Ovary (tissue), 3 donors: ENCODE measurements around the gene UPK3BL1.
"Not testable (repeated sequence)": the region's sequence is repeated elsewhere in the genome, so short reads cannot be mapped to it uniquely, and the experiment has no call there.

Source experiments
- POLR2A ChIP-seq: fragments of 450-650 bp; IDR thresholded peaks from one replicate; pipeline ENCODE4 v1.6.1; 2017; ENCODE audit warnings: antibody characterized with exemption, mild to moderate bottlenecking, moderate library complexity
- TF ChIP-seq, protein P1 (sequence below), 3 donors: fragments of 450-650 bp in 2 of 3; fragments of 200-600 bp in 1 of 3; IDR thresholded peaks; one replicate each; pipeline versions ENCODE4 v1.5.1 to v1.8.0; 2016 to 2022; ENCODE audit warnings: antibody characterized with exemption in 3 of 3, mild to moderate bottlenecking in 1 of 3
- donor health status: DM: no; HTN: no; CAD: no.

DNA sequence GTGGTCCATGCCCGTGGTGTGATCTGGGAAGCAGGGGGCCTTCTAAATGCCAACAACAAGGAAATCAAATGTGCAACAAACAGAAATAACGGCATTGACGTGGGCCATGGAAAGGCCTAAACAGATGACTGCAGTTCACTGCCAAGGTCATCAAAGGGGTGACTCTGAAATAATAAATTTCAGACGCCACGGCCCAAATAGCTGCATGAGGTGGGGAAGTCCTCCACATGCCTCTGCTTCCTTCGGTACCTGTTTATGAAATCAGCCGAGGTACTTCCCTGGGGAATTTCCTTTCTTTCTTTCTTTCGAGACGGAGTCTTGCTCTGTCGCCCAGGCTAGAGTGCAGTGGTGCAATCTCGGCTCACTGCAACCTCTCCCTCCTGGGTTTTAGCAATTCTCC is 22.2 kb upstream of the UPK3BL1 start:
- TF ChIP-seq, protein P1, sequence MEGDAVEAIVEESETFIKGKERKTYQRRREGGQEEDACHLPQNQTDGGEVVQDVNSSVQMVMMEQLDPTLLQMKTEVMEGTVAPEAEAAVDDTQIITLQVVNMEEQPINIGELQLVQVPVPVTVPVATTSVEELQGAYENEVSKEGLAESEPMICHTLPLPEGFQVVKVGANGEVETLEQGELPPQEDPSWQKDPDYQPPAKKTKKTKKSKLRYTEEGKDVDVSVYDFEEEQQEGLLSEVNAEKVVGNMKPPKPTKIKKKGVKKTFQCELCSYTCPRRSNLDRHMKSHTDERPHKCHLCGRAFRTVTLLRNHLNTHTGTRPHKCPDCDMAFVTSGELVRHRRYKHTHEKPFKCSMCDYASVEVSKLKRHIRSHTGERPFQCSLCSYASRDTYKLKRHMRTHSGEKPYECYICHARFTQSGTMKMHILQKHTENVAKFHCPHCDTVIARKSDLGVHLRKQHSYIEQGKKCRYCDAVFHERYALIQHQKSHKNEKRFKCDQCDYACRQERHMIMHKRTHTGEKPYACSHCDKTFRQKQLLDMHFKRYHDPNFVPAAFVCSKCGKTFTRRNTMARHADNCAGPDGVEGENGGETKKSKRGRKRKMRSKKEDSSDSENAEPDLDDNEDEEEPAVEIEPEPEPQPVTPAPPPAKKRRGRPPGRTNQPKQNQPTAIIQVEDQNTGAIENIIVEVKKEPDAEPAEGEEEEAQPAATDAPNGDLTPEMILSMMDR (IDR thresholded peaks at IDR 0.05), result not testable (repeated sequence)
- TF ChIP-seq POLR2A, result not testable (repeated sequence)
